GM19193 (cell line): ENCODE results near the gene PGRMC2.

Experiments
- POLR2A ChIP-seq: IDR thresholded peaks from 4 replicates; pipeline ENCODE4 v1.6.1; 2011; ENCODE audit not compliant: insufficient read depth, insufficient read length; ENCODE audit errors: extremely low read depth

The PGRMC2 gene

GRCh38 chr4:128247906-128248305, 39.7 kb downstream of the PGRMC2 start:
- TF ChIP-seq POLR2A = no peak

GRCh38 chr4:128244379-128244778, 43.2 kb downstream of the PGRMC2 start:
- no peak for TF ChIP-seq POLR2A

- no peak for TF ChIP-seq POLR2A
These were observed 45.0 kb downstream of the PGRMC2 start for GRCh38 chr4:128242601-128243000.

DNA sequence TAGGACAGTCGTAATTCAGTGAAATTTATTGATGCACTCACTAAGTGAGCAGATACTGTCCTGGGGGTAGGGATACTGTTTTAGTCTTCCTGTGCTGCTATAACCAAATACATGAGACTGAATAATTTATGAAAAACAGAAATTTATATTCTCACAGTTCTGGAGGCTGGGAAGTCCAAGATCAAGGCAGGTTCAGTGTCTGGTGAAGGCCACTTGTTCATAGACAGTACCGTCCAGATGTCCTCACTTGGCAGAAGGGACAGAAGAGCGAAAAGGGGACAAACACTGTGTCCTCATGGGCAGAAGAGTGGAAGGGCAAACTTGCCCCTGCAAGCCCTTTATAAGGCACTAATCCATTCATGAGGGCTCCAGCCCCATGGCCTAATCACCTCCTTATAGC, 45.6 kb downstream of the PGRMC2 start:
- TF ChIP-seq POLR2A = no peak

GRCh38 chr4:128241425-128241913, 46.1 kb downstream of the PGRMC2 start:
- TF ChIP-seq POLR2A = no peak

- TF ChIP-seq POLR2A = no peak
These were observed 46.6 kb downstream of the PGRMC2 start for GRCh38 chr4:128241019-128241418.

DNA sequence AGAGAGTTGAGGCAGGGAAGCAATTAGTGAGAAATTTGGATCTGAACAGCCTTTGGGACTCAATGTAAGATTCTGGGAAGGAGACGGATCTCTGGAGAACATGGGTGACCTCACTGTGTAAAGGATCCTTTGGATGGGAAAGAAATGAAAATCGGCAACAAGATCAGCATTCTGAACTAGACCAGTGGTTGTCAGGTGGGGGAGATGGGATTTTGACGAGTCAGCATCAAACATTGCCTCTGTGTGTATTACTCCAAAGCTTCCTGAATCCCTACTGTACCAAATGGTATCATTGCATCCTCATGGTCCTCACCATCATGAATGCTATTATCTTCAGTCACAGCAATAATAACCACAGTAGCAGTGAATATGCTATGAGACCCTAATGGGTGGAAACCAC, 52.8 kb downstream of the PGRMC2 start:
- TF ChIP-seq POLR2A = no peak

DNA sequence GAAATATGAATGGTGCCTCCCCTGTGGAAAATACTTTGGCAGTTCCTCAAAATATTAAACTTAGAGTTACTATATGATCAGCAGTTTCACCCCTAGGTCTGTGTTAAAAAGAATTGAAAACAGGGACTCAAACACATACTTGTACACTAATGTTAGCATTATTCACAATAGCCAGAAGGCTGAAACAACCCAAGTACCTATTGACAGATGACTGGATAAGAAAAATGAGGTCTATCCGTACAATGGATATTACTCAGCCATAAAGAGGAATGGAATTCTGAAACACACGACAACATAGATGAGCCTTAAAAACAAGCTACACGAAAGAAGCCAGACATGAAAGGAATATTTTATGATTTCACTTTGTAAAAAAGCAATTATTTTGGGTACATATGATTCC, 54.9 kb downstream of the PGRMC2 start:
- TF ChIP-seq POLR2A = no peak

DNA sequence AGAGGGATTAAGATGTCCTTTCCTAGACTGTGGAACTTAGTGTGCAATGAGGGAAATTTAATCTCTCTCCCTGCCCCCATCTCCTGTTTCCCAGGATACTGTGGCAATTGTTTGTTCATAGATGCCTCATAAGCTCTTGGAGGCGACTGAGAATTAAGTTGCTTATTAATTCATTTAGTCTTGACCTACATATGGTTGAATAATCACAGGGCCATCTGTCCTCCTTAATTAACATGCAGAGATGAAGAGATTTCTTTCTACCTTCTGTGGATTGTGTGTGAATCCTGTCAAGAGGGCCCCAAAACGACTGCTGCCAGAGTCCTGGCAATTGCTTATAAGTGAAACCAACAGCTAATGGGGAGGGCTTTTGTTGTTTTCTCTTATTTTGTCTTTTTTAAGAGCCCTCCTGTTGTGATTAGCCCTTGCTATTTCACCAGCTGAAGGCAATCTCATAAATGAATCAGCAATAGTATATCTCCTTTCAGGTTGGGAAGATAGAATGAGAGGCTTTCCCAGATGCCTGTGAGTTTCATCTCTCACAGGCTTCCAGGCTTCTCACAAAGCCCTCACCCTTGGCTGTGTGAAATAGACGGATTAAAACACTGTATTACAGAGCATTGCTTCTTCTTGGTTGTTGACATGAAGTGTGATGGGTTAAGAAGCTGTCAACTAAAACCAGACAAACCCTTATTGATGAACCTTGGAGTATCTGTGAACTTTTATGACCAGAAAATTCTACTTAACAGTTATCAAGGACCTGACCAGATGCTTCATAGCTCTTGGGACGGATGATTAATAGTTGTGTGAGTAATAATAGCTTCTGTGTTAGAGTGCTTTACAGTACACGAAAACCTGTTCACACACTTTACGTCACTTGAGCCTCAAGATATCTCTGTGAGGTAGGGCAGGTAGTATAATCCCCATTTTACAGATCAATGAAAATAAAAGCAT, 58.5 kb downstream of the PGRMC2 start:
- no peak for TF ChIP-seq POLR2A

DNA sequence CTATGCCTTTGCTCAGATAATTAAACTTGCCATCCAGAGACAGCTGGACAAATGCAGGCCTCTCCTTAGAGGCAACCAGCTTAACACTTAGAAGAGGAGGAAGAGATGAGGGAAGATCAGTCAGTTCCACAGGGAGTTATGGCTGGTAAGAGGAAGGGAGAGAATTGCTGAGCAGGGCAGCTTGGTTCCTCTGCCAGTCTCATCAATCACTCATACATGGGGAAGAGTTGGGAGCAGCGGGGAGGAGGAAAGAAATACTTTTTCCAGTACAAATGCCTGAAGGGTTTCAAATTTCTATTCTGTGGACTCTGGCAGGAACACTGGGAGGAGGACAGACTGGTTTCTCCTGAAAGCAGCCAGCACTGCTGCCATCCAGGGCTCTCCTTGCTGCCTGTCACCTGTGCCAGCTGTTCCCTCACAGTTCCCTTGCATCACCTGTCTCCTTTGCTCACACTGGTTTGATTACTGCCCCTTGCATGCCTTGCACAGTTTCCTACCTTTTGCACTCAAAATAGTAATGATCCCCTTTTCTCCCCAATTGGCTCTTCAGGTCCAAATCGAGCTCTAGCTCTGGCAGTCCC, 59.5 kb downstream of the PGRMC2 start:
- TF ChIP-seq POLR2A = no peak

GRCh38 chr4:128225148-128225547, 62.5 kb downstream of the PGRMC2 start:
- no peak for TF ChIP-seq POLR2A

GRCh38 chr4:128221586-128221985, 66.0 kb downstream of the PGRMC2 start:
- no peak for TF ChIP-seq POLR2A

DNA sequence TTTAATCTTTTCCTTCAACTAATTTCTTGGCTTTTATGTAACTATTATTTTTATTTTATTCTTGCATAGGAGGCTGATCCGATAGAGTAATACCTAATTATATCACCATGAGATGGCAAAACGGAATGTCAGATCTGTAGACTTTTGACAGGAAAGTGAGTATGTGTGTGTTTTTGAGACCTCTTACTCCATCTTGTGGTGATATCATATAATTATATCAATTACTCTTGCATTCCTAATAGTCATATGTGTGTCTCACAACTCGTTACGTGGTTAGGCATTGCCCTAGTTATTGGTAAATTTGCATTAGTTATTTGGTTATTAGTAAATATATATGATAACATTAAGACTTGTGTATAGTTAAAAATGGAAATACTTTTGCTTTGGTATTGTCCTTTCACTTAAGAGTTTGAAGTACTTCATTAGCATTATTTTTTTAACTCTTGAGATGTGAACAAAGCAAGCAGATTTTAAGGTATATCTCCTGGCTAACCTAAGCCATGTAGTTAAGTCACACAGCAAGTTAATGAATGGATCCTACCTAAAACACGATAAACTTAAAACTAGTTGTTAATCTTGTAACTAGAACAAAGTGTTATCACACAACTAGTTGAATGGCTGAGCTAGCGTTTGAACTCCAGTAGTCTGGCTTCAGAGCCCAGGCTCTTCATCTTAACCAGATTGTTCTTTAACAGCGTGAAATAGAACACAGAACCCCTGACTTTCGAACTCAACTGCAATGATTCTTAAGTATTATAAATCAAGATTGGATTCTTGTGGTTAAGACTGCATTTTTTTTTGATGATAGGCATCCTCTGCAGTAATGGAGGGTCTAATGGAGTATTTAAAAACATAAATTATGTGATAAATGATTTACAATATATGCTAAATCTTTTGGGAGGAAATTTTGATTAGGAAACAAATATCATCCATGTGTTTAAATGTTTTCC, 67.1 kb downstream of the PGRMC2 start:
- TF ChIP-seq POLR2A = no peak
